NCI-H146 treated with DMSO at 0.1 percent for 48 hours (cell line): Measurements from ENCODE around the gene KSR1.

ENCODE experiments used
- DNase-seq: peaks from one replicate; lab custom pipeline; 2025; ENCODE audit not compliant: unreplicated experiment; lab: John Stamatoyannopoulos, UW

Gene KSR1

GRCh38 chr17:27533874-27534815 is 77.9 kb downstream of the KSR1 start:
- DNase-seq: no peak

- no peak for DNase-seq
Observed at GRCh38 chr17:27535178-27535928, 79.1 kb downstream of the KSR1 start.

GRCh38 chr17:27535975-27536374 is 79.7 kb downstream of the KSR1 start:
- no peak for DNase-seq

GRCh38 chr17:27536781-27537180 is 80.5 kb downstream of the KSR1 start:
- no peak for DNase-seq

- no peak for DNase-seq
Observed at GRCh38 chr17:27538156-27538955, 82.1 kb downstream of the KSR1 start.

- no peak for DNase-seq
Observed at GRCh38 chr17:27539152-27539551, 82.9 kb downstream of the KSR1 start.

- DNase-seq: no peak
Observed at GRCh38 chr17:27539794-27540317, 83.6 kb downstream of the KSR1 start.

GRCh38 chr17:27540318-27541101 is 84.3 kb downstream of the KSR1 start:
- no peak for DNase-seq

- no peak for DNase-seq
Observed at GRCh38 chr17:27541301-27542023, 85.2 kb downstream of the KSR1 start.

GRCh38 chr17:27542841-27543463 is 86.7 kb downstream of the KSR1 start:
- DNase-seq: no peak

GRCh38 chr17:27543464-27543856 is 87.2 kb downstream of the KSR1 start:
- DNase-seq: no peak

GRCh38 chr17:27543958-27544349 is 87.7 kb downstream of the KSR1 start:
- DNase-seq: no peak

GRCh38 chr17:27544350-27545131 is 88.3 kb downstream of the KSR1 start:
- DNase-seq: no peak

- no peak for DNase-seq
Observed at GRCh38 chr17:27545562-27546229, 89.4 kb downstream of the KSR1 start.

GRCh38 chr17:27546624-27547300 is 90.5 kb downstream of the KSR1 start:
- no peak for DNase-seq

- DNase-seq: no peak
Observed at GRCh38 chr17:27547301-27547683, 91.0 kb downstream of the KSR1 start.

- no peak for DNase-seq
Observed at GRCh38 chr17:27548369-27548768, 92.1 kb downstream of the KSR1 start.
